Stimulated activated naive B cell treated with anti-CD40 and anti-IgM and Interleukin-4, amounts not matched to agents 10 μg/mL and 1 μg/mL and 100 μg/mL, for 72 hours (primary cell): Measurements from ENCODE around the gene CTNS.

Experiments
- ATAC-seq, 2 donors: fragments of 150-1000 bp; cut with Tn5 transposase; replicated peaks; 2 replicates each; pipeline ENCODE4 v1.10.0; 2021; ENCODE audit warnings: moderate library complexity in 1 of 2
- DNase-seq: peaks from one replicate; pipeline ENCODE4 v3.0.0; 2021
- H3K27ac Mint-ChIP-seq: one replicate; pipeline ENCODE4 v1.8.0; 2022; ENCODE audit warnings: mild to moderate bottlenecking, mixed read lengths
- H3K27me3 Mint-ChIP-seq, 2 donors: one replicate each; pipeline ENCODE4 v1.8.0; 2022; ENCODE audit warnings: mixed read lengths in 2 of 2
- H3K36me3 Mint-ChIP-seq, 2 donors: one replicate each; pipeline ENCODE4 v1.8.0; 2022; ENCODE audit warnings: mixed read lengths in 2 of 2, mild to moderate bottlenecking in 1 of 2
- H3K4me1 Mint-ChIP-seq, 2 donors: one replicate each; pipeline ENCODE4 v1.8.0; 2022; ENCODE audit warnings: mixed read lengths in 2 of 2, mild to moderate bottlenecking in 1 of 2
- H3K4me3 Mint-ChIP-seq, 2 donors: one replicate each; pipeline ENCODE4 v1.8.0; 2022; ENCODE audit warnings: mild to moderate bottlenecking in 2 of 2, mixed read lengths in 2 of 2, moderate library complexity in 1 of 2
- H3K9me3 Mint-ChIP-seq, 2 donors: one replicate each; pipeline ENCODE4 v1.8.0; 2022; ENCODE audit warnings: mixed read lengths in 2 of 2, mild to moderate bottlenecking in 1 of 2

CTNS gene

DNA sequence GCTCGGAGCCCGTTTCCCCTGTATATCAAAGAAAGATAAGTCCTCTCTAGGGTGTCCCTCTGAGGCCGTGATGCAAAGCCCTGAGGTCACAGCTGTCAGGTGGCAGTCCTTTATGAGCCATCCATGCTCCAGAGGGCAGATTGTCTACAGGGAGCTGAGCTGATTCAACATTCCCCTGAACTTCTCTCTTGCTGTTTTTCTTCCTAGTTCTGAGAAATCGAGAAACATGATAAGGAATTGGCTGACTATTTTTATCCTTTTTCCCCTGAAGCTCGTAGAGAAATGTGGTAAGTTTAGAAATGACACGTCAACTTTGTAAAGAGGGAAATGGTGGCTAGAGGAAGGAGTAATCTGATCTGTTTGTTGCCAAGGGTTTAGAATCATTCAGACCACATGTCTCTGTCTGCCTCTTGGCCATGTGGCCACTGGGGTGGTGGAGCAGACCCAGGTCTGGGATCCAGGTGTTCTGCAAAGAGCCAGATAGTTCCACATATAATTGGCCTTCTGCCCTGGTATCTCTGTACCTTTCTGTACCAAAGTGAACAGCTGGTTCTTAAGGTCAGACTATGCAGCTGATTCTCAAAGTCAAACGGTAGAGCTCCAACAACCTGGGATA, 3.5 kb downstream of the CTNS start:
- H3K27ac Mint-ChIP-seq, result peak overlapping the region; percentile 93
- peaks cover 16 to 53% of the 10 kb centered on the region in 2 donors for H3K36me3 Mint-ChIP-seq
- H3K9me3 Mint-ChIP-seq, result no peaks in the 10 kb centered on the region
- DNase-seq (peak; percentile 32), ATAC-seq (peak; percentile 26 to 38)
- peak overlapping the region; percentile 60 to 69 for H3K4me3 Mint-ChIP-seq
- peaks cover 41 to 68% of the 10 kb centered on the region in 2 donors for H3K4me1 Mint-ChIP-seq
- no peaks in the 10 kb centered on the region for H3K27me3 Mint-ChIP-seq

DNA sequence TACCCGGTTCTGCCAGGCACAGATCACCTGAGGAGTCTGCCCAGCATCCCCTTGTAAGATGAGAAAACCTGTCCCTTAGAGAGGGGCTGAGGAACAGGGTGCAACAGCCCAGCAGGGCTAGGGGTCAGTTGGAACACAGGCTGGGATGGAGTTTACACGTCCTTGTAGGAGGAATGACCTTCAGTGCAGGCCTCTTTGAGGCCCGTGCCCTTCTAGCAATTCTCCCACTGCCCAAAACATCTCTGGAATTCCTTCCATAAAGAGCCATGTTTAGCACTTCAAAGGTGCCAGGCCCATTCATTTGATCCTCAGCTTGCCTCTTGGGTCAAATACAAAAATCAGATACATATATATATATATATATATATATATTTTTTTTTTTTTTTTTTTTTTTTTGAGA, 4.5 kb downstream of the CTNS start:
- no peak for DNase-seq
- peaks cover 17 to 57% of the 10 kb centered on the region in 2 donors for H3K36me3 Mint-ChIP-seq
- peaks cover 47 to 70% of the 10 kb centered on the region in 2 donors for H3K4me1 Mint-ChIP-seq
- H3K27ac Mint-ChIP-seq, result no peak overlapping the region
- H3K4me3 Mint-ChIP-seq, result no peak overlapping the region
- H3K9me3 Mint-ChIP-seq, result no peaks in the 10 kb centered on the region
- H3K27me3 Mint-ChIP-seq, result no peaks in the 10 kb centered on the region
- ATAC-seq, result no peak

DNA sequence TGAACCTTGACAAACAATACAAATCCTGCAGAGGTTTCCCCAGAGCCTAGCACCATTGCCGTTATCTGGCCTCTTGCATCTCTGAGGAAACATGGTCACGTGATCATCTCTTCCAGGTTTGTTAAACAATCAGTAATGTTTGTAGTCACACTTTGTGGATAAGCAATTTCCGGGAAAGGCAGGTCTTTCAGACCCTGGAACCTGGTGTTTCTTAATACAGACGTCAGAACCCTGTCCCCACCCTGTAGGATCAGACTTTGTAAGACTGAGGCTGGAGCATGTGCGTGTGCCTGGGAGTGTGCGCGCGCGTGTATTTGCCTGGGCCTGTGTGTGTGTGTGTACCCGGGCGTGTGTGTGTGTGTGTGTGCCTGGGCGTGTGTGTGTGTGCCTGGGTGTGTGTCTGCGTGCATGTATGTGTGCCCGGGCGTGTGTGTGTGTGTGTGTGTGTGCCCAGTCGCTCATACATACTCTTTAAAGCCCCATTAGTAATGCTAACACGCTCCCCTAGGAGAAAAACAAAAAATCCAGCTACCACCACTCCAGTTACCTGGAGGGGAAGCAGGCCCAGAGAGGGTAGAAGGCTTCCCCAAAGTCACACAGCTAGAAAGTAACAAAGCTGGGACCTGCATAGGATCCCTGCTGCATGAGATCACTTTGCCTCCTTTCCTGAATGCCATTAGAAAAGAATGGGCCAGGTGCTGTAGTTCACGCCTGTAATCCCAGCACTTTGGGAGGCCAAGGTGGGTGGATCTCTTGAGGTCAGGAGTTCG, 5.3 kb downstream of the CTNS start:
- peak overlapping the region; percentile 9 for H3K27ac Mint-ChIP-seq
- H3K4me3 Mint-ChIP-seq, result no peak overlapping the region
- ATAC-seq (no peak), DNase-seq (no peak)
- no peaks in the 10 kb centered on the region for H3K27me3 Mint-ChIP-seq
- H3K36me3 Mint-ChIP-seq, result peaks cover 17 to 57% of the 10 kb centered on the region in 2 donors
- no peaks in the 10 kb centered on the region for H3K9me3 Mint-ChIP-seq
- H3K4me1 Mint-ChIP-seq, result peaks cover 51 to 78% of the 10 kb centered on the region in 2 donors

DNA sequence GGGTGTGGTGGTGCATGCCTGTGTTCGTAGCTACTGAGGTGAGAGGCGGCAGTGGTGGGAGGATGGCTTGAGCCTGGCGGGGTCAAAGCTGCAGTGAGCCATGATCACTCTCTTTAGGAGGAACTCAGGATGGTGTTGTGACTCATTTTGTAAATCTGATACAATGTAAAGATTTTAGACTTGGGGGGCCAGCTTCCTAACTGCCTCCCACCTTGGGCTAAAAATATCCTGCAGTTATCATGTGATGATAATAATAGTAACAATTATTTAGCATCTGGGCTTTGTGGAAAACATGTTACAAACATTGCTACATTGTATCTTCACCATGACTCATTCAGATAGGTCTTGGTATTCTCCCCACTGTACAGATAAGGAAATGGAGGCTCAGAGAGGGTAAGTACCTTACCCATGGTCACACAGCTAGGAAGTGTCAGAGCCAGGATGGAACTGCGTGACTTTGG, 7.4 kb downstream of the CTNS start:
- peak; percentile 27 to 31 for ATAC-seq
- no peaks in the 10 kb centered on the region for H3K27me3 Mint-ChIP-seq

DNA sequence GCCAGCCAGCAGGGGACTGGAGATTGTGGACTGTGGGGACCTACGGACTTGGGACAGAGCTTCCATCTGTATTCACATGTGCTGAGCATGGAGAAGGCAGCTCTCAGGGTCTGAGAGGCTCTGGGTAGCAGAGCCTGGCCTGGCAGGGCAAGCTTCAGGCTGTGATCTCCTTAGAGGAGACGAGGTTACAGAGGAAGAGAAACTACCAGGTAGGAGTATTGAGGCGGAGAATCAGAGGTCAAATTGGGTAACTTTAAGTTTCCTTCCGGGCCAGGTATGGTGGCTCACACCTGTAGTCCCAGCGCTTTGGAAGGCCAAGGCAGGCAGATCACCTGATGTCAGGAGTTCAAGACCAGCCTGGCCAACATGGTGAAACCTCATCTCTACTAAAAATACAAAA, 8.8 kb downstream of the CTNS start:
- DNase-seq, result no peak
- Mint-ChIP-seq H3K27me3 (no peaks in the 10 kb centered on the region), H3K36me3 (peaks cover 26 to 59% of the 10 kb centered on the region in 2 donors), H3K4me3 (peak overlapping the region; percentile 7 to 63), H3K9me3 (no peaks in the 10 kb centered on the region), H3K27ac (peak overlapping the region; percentile 49), H3K4me1 (peaks cover 34 to 67% of the 10 kb centered on the region in 2 donors)
- ATAC-seq, result no peak

More for the DNA sequence above, 7.4 kb downstream of the CTNS start:
- Mint-ChIP-seq H3K27ac (peak overlapping the region; percentile 88), H3K9me3 (no peaks in the 10 kb centered on the region), H3K4me1 (peaks cover 45 to 79% of the 10 kb centered on the region in 2 donors), H3K4me3 (peak overlapping the region in 1 of 2 donors; percentile 23), H3K36me3 (peaks cover 22 to 64% of the 10 kb centered on the region in 2 donors)
- DNase-seq, result no peak

DNA sequence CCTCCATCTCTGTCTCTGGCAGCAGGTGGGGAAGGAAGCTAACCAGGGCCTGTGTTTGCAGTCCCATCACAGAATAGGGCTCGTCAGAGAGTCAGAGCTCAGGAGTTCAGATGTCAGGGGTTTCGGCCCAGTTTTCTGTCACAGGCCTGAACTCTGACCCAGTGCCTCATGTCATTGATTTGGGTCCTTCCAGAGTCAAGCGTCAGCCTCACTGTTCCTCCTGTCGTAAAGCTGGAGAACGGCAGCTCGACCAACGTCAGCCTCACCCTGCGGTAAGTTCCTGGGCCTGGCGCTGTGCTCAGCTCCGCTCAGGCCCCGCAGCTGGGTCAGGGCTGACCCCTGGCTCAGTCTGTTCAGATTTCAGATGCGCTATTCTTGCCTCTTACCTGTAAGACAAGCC, 10.7 kb downstream of the CTNS start:
- no peak for ATAC-seq
- Mint-ChIP-seq H3K36me3 (peaks cover 24 to 53% of the 10 kb centered on the region in 2 donors), H3K9me3 (no peaks in the 10 kb centered on the region), H3K4me1 (peaks cover 29 to 59% of the 10 kb centered on the region in 2 donors), H3K27ac (no peak overlapping the region), H3K4me3 (no peak overlapping the region), H3K27me3 (no peaks in the 10 kb centered on the region)
- no peak for DNase-seq

DNA sequence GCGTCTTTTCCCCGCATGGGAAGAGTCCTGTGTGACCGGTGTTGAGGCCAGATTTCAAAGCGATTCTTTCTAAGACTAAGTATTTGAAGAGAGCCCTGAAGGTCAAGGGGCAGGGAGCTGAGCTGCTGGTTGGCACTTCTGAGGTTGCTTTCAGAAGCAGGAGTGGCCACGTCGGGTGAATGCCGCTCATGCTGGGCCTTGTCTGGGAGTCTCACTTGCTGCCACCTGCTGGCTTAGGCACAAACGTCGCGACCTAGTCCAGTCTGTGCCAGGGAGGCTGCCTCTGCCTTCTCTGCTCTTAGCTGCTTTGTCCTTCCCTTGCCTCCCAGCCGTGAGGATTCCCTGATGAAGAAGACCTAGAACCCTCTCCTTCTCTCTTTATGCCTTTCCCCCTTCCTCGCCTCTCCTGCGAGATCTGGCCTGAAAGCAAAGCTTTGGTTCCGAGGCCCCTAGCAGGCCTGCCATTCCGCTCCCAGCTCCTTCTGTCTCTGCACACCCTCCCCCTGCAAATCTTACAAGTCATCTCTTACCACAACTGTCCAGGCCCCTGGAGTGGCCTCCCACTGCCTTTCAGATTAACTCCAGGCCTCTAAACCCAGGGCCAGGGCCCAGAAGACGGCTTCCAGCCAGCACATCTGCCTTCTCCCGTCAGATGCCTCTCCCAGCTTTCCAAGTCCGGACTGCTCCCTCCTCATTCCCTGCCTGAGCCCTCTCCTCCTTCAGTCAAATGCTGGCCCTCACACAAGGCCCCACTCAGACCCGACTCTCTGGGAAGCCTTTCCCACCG, 11.4 kb downstream of the CTNS start:
- Mint-ChIP-seq H3K4me1 (peaks cover 29 to 55% of the 10 kb centered on the region in 2 donors), H3K4me3 (peak overlapping the region in 1 of 2 donors; percentile 64), H3K9me3 (no peaks in the 10 kb centered on the region), H3K36me3 (peaks cover 24 to 48% of the 10 kb centered on the region in 2 donors), H3K27ac (peak overlapping the region; percentile 87), H3K27me3 (no peaks in the 10 kb centered on the region)
- ATAC-seq, result peak; percentile 46 to 48
- no peak for DNase-seq

DNA sequence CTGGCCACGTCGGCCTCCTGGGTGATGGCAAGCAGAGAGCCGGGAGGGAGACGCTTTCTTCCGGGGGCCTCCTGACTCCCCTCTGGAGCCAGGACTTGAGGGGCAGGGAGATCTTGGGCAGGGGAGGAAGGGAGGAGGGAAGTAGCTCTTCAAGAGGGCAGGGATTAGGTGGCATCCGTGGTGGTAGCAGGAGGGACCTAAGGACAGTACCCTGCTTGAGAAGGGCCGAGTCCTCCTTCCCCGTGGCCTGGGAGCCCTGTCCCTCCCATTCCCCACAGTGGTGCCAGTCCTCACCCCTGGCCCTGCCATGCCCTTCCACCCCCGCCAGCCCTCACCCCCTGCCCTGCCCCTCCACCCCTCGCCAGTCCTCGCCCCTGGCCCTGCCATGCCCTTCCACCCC, 19.2 kb downstream of the CTNS start:
- Mint-ChIP-seq H3K36me3 (peaks cover 17 to 40% of the 10 kb centered on the region in 2 donors), H3K27ac (no peak overlapping the region), H3K27me3 (no peaks in the 10 kb centered on the region), H3K9me3 (no peaks in the 10 kb centered on the region), H3K4me1 (peaks cover 0 to 3% of the 10 kb centered on the region in 2 donors), H3K4me3 (no peak overlapping the region)
- ATAC-seq (no peak), DNase-seq (no peak)

DNA sequence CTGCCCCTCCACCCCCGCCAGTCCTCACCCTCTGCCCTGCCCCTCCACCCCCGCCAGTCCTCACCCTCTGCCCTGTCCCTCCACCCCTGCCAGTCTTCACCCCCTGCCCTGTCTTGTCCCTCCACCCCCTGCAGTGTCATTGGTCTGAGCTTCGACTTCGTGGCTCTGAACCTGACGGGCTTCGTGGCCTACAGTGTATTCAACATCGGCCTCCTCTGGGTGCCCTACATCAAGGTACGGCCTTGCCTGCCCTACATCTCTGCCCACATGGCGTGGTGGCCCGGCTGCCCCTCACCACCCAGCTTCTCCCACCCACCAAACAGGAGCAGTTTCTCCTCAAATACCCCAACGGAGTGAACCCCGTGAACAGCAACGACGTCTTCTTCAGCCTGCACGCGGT, 19.8 kb downstream of the CTNS start:
- Mint-ChIP-seq H3K36me3 (peaks cover 20 to 42% of the 10 kb centered on the region in 2 donors), H3K27ac (no peak overlapping the region), H3K4me3 (no peak overlapping the region), H3K9me3 (no peaks in the 10 kb centered on the region), H3K4me1 (peaks cover 0 to 3% of the 10 kb centered on the region in 2 donors), H3K27me3 (no peaks in the 10 kb centered on the region)
- ATAC-seq, result no peak
- DNase-seq, result no peak

DNA sequence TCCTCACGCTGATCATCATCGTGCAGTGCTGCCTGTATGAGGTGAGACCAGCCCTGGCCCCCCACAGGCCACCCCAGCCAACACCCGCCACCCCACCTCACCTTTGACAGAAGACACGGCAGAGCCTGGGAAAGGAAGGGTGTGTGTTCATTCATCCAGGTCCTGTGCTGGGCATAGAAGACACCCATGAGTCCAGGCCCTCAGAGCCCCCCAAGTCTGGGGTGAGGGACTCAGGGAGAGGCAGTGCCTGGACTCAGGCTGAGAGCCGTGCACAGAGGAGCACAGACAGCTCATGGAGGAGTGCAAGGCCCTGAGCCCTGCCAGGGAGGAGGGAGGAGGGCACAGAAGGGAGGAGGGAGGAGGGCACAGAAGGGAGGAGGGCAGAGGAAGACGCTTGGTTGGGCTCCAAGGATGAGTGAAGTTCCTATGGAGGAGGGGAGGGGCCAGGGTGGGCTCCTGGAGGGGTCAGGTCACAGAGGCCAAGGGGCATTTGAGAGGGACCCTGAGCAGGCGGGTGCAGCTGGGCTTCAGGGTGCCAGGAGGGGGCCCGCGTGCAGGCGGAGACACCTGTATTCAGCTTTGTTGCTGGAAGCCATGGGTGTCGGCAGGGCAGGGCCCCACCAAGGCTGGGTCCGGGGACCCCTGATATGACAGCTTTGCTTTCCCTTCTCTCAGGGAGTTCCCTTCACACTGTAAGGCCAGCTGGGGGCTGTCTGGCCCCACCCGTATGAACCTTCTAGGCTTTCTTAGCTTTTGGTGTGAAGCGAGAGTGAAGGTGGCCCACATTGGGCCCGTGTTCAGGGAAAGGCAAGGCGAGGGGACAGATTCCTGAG, 20.4 kb downstream of the CTNS start:
- Mint-ChIP-seq H3K9me3 (no peaks in the 10 kb centered on the region), H3K27me3 (no peaks in the 10 kb centered on the region), H3K36me3 (peaks cover 18 to 41% of the 10 kb centered on the region in 2 donors), H3K27ac (peak overlapping the region; percentile 59), H3K4me3 (no peak overlapping the region), H3K4me1 (peaks cover 0 to 3% of the 10 kb centered on the region in 2 donors)
- DNase-seq, result no peak
- ATAC-seq, result no peak

DNA sequence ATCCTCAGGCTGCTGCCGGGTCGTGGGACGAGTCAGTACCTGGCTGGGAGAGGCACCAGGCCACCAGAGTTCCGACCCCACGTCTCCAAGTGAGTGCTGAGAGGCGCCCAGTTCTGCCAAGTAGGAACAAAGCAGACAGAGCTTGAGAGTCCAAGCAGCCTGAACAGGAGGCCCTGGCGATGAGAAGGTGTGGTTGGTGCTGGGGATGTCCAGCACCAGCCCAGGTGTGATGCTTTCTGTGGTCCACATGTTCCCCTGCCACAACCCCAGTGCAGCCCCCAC, 21.0 kb downstream of the CTNS start:
- no peak overlapping the region for H3K4me3 Mint-ChIP-seq
- H3K9me3 Mint-ChIP-seq, result no peaks in the 10 kb centered on the region
- peak in 1 of 2 donors; percentile 8 for ATAC-seq
- peaks cover 0 to 3% of the 10 kb centered on the region in 2 donors for H3K4me1 Mint-ChIP-seq
- peaks cover 18 to 41% of the 10 kb centered on the region in 2 donors for H3K36me3 Mint-ChIP-seq
- H3K27ac Mint-ChIP-seq, result no peak overlapping the region
- DNase-seq, result no peak
- no peaks in the 10 kb centered on the region for H3K27me3 Mint-ChIP-seq

DNA sequence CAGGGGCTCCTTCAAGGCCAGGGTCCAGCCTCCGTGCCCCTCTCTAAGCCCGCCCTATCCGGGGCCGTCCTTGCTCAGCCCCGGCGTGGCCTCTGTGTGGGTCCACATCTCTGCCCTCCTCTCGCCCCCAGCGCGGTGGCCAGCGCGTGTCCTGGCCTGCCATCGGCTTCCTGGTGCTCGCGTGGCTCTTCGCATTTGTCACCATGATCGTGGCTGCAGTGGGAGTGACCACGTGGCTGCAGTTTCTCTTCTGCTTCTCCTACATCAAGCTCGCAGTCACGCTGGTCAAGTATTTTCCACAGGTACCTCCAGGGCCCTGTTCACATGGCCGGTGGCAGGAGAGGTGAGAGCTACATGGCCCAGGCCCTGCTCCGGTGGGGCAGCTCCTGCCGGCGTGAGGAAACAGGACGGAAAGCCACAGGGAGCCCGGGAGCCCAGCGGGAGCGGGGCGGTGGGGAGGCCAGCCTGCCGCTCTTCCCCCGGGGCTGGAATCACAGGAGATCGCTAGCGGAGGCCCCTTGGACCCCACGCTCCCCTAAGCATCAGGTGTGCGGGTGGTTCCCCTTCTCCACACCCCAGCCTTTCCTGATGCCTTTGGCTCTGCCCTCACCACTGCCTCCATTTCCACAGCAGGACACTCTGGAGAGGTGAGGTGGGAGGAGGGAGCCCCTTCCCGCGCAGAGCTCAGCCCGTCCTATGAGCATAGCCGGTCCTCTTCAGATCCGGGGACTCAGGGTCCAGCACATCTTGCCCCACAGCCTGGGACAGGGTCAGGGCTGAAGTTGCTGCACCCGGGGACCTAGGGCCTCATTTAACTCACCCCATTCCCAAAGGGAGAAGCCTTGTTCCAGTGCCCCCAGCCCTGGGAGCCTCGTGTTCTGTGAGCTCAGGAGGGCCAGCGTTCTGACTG, 21.6 kb downstream of the CTNS start:
- Mint-ChIP-seq H3K9me3 (no peaks in the 10 kb centered on the region), H3K4me1 (peaks cover 0 to 3% of the 10 kb centered on the region in 2 donors), H3K36me3 (peaks cover 18 to 41% of the 10 kb centered on the region in 2 donors), H3K27ac (peak overlapping the region; percentile 31), H3K27me3 (no peaks in the 10 kb centered on the region), H3K4me3 (no peak overlapping the region)
- DNase-seq (no peak), ATAC-seq (peak in 1 of 2 donors; percentile 10)
